T-helper 1 cell treated with Interleukin-12 subunit alpha and Interleukin-12 subunit beta and Interleukin-4 antibody, amounts not matched to agents 30 μg/mL and 1 μg/mL, for 36 hours (primary cell): Measurements from ENCODE around the gene FABP2.
"Not testable (repeated sequence)": the region's sequence is repeated elsewhere in the genome, so short reads cannot be mapped to it uniquely, and the experiment has no call there.

Source experiments
- H3K27ac Mint-ChIP-seq: one replicate; pipeline ENCODE4 v1.8.0; 2021; ENCODE audit warnings: mild to moderate bottlenecking, mixed read lengths
- H3K27me3 Mint-ChIP-seq: one replicate; pipeline ENCODE4 v1.8.0; 2021; ENCODE audit warnings: low read depth, mixed read lengths
- H3K36me3 Mint-ChIP-seq: one replicate; pipeline ENCODE4 v1.8.0; 2021; ENCODE audit warnings: low read depth, mixed read lengths
- H3K4me1 Mint-ChIP-seq: one replicate; pipeline ENCODE4 v1.8.0; 2021; ENCODE audit warnings: low read depth, mixed read lengths
- H3K4me3 Mint-ChIP-seq: one replicate; pipeline ENCODE4 v1.8.0; 2021; ENCODE audit warnings: mild to moderate bottlenecking, moderate library complexity, mixed read lengths
- H3K9me3 Mint-ChIP-seq: one replicate; pipeline ENCODE4 v1.8.0; 2021; ENCODE audit warnings: mixed read lengths

Gene FABP2

GRCh38 chr4:119336332-119336979 lies 14.5 kb upstream of the FABP2 start:
- H3K36me3 Mint-ChIP-seq, H3K4me1 Mint-ChIP-seq, H3K27me3 Mint-ChIP-seq, H3K9me3 Mint-ChIP-seq, H3K27ac Mint-ChIP-seq, H3K4me3 Mint-ChIP-seq: not testable (repeated sequence)

GRCh38 chr4:119329835-119330620 lies 8.1 kb upstream of the FABP2 start:
- H3K36me3 Mint-ChIP-seq, result peaks cover 2% of the 10 kb centered on the region
- no peaks in the 10 kb centered on the region for H3K9me3 Mint-ChIP-seq
- H3K4me3 Mint-ChIP-seq, result no peak overlapping the region
- no peaks in the 10 kb centered on the region for H3K4me1 Mint-ChIP-seq
- H3K27ac Mint-ChIP-seq, result no peak overlapping the region
- H3K27me3 Mint-ChIP-seq, result peaks cover 6% of the 10 kb centered on the region

DNA sequence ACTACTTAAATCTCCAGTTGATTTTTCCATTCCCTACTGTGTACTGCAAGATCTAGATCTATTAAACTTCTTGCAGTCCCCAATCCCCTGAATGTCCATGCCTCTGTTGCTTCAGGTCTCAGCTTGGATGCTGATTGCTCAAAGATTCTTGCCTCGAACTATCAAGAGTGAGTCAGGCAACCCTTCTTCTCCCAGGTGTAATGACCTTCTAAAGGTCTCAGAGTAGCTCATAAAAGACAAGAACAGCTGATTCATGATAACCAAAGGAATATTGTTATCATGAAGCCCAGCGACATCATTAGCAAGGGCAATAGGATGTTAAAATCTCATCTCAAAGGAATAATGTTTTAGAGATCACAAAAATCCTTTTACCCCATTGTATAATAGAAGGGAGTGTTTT lies 6.8 kb upstream of the FABP2 start:
- peaks cover 2% of the 10 kb centered on the region for H3K36me3 Mint-ChIP-seq
- H3K27me3 Mint-ChIP-seq, result peaks cover 6% of the 10 kb centered on the region
- H3K27ac Mint-ChIP-seq, result no peak overlapping the region
- H3K9me3 Mint-ChIP-seq, result no peaks in the 10 kb centered on the region
- H3K4me3 Mint-ChIP-seq, result no peak overlapping the region
- no peaks in the 10 kb centered on the region for H3K4me1 Mint-ChIP-seq

DNA sequence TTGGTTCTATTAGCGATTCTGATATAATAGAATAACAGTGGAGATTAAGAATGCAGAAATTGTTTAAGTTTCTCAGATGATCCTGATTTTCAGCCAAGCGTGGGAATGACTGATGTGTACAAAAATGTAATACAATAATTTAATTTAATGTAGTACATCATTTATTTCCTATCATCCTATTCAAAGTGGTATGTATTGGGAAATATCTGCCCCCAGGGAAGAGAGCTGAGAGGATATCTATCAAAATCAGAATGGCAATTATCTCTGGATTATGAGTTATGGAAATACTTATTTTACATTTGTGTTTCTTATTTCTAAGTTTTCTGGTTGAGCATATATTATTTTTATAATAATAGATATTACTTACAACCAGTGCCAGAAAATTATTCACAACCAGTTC lies 3.9 kb downstream of the FABP2 start:
- H3K4me1 Mint-ChIP-seq, result no peaks in the 10 kb centered on the region
- H3K27me3 Mint-ChIP-seq, result peaks cover 33% of the 10 kb centered on the region
- no peak overlapping the region for H3K4me3 Mint-ChIP-seq
- no peak overlapping the region for H3K27ac Mint-ChIP-seq
- H3K9me3 Mint-ChIP-seq, result no peaks in the 10 kb centered on the region
- no peaks in the 10 kb centered on the region for H3K36me3 Mint-ChIP-seq

- Mint-ChIP-seq H3K27me3 (peaks cover 34% of the 10 kb centered on the region), H3K36me3 (no peaks in the 10 kb centered on the region), H3K4me1 (no peaks in the 10 kb centered on the region), H3K9me3 (no peaks in the 10 kb centered on the region), H3K27ac (peak overlapping the region; percentile 18), H3K4me3 (no peak overlapping the region)
Observed at GRCh38 chr4:119315036-119315435, 6.9 kb downstream of the FABP2 start.

DNA sequence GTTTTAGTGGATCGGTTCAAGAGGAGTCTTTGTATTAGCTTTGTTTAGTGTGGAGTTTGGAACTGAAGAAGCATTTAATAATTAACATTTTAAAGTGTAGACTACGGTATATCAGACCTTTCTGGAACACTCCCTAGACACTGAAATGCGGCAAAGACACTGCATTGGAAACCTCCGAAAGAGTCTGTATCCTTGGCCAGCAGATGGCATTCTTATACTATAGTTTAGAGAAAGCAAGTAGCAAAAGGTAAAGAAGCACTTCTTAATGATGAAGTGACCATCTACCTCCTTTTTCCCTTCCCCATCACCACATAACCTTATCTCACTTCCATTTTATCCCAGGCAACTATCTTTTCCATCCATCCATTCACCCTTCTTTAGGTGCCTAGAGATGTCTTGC lies 7.6 kb downstream of the FABP2 start:
- Mint-ChIP-seq H3K27me3 (peaks cover 34% of the 10 kb centered on the region), H3K4me1 (no peaks in the 10 kb centered on the region), H3K4me3 (no peak overlapping the region), H3K36me3 (no peaks in the 10 kb centered on the region), H3K9me3 (no peaks in the 10 kb centered on the region), H3K27ac (no peak overlapping the region)

DNA sequence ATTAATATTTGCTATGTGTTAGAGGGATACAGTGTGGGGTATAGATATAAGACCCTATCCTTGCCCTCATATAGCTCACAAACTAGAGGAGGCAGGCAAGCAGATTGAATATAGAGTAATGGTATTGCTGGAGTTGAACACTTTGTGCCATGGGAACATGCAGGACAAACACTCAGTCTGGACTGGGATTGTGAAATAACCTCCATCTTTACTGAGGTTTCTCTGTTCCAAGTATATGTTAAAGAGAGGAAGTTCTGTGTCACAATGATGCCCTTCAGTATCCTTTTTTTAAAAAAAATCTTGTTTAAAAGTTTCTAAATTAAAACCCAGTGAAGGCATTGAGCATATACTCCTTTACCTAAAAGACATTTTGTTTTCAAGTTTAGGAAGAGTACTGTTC lies 8.7 kb downstream of the FABP2 start:
- Mint-ChIP-seq H3K4me1 (no peaks in the 10 kb centered on the region), H3K27me3 (peaks cover 39% of the 10 kb centered on the region), H3K9me3 (no peaks in the 10 kb centered on the region), H3K4me3 (no peak overlapping the region), H3K27ac (no peak overlapping the region), H3K36me3 (no peaks in the 10 kb centered on the region)

DNA sequence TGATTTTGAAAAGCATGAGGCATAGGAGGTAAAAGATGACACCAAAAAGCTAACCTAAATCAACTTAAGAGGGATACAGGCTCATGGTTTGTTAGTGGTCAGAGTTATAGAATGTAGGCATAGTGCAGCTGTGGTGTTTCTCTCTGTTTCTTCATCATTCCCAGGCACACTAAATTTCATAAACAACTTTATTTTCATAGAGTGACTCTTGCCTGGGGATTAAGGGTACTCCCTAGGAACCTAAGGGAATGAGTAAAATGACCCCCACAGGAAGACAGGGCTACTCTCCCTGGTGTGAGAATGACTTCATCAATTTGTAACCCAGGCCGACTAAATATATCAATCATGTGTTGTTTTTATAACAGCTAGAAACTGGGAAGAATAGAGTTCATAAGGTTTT lies 11.1 kb downstream of the FABP2 start:
- Mint-ChIP-seq H3K4me3 (no peak overlapping the region), H3K27me3 (peaks cover 42% of the 10 kb centered on the region), H3K36me3 (no peaks in the 10 kb centered on the region), H3K27ac (no peak overlapping the region), H3K9me3 (no peaks in the 10 kb centered on the region), H3K4me1 (peaks cover 2% of the 10 kb centered on the region)

DNA sequence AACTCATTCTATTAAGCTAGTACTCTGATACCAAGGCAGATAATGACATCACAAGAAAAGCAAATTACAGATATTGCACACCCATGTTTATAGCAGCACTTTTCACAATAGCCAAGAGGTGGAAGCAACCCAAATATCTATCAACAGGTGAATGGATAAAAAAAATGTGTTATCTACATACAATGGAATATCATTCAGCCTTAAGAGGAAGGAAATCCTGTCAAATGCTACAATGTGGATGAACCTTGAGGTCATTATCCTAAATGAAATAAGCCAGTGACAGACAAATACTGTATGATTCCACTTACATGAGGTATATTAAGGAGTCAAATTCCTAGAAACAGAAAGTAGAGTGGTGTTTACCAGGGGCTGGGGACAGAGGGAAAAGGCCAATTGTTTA lies 14.3 kb downstream of the FABP2 start:
- Mint-ChIP-seq H3K36me3 (peaks cover 3% of the 10 kb centered on the region), H3K4me3 (no peak overlapping the region), H3K4me1 (peaks cover 2% of the 10 kb centered on the region), H3K27ac (no peak overlapping the region), H3K9me3 (peaks cover 3% of the 10 kb centered on the region), H3K27me3 (peaks cover 27% of the 10 kb centered on the region)

GRCh38 chr4:119304431-119304830 lies 17.5 kb downstream of the FABP2 start:
- H3K27ac Mint-ChIP-seq, result no peak overlapping the region
- H3K4me3 Mint-ChIP-seq, result no peak overlapping the region
- peaks cover 14% of the 10 kb centered on the region for H3K4me1 Mint-ChIP-seq
- peaks cover 3% of the 10 kb centered on the region for H3K9me3 Mint-ChIP-seq
- H3K36me3 Mint-ChIP-seq, result peaks cover 3% of the 10 kb centered on the region
- H3K27me3 Mint-ChIP-seq, result peaks cover 23% of the 10 kb centered on the region

DNA sequence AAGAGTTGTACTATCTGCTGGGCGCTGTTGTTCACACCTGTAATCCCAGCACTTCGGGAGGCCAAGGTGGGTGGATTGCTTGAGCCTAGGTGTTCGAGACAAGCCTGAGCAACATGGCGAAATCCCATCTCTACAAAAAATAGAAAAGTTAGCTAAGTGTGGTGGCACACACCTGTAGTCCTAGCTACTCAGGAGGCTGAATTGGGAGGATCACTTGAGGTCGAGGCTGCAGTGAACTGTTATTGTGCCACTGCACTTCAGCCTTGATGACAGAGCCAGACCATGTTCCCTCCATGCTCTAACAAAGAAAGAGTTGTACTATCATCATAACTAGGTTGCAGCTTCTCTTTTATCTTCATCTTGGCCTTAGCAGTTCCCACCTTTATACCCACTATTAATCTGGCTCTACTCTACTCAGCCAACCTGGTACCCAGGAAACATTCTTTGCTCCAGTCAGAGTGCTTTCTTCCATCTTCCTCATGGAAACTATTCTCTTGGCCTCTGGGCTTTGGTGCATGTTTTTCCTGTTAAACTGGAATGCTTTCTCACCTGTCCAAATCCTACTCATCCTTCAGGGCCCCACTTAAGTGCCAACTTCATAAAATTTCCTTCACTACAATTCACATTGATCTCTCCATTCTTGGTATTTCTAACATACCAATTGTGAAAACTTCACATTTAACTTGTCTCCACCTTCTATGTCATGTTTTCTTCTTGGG lies 18.2 kb downstream of the FABP2 start:
- no peak overlapping the region for H3K4me3 Mint-ChIP-seq
- peaks cover 22% of the 10 kb centered on the region for H3K27me3 Mint-ChIP-seq
- H3K27ac Mint-ChIP-seq, result no peak overlapping the region
- H3K36me3 Mint-ChIP-seq, result peaks cover 8% of the 10 kb centered on the region
- H3K4me1 Mint-ChIP-seq, result peaks cover 21% of the 10 kb centered on the region
- peaks cover 3% of the 10 kb centered on the region for H3K9me3 Mint-ChIP-seq

GRCh38 chr4:119302073-119302832 lies 19.7 kb downstream of the FABP2 start:
- peaks cover 3% of the 10 kb centered on the region for H3K9me3 Mint-ChIP-seq

GRCh38 chr4:119300101-119300978 lies 21.6 kb downstream of the FABP2 start:
- H3K36me3 Mint-ChIP-seq, result peaks cover 26% of the 10 kb centered on the region
- H3K27ac Mint-ChIP-seq, result peak overlapping the region; percentile 99
- peaks cover 8% of the 10 kb centered on the region for H3K27me3 Mint-ChIP-seq
- H3K4me3 Mint-ChIP-seq, result peak overlapping the region; percentile 90
- peaks cover 36% of the 10 kb centered on the region for H3K4me1 Mint-ChIP-seq
- H3K9me3 Mint-ChIP-seq, result peaks cover 3% of the 10 kb centered on the region

More at GRCh38 chr4:119302073-119302832, 19.7 kb downstream of the FABP2 start:
- Mint-ChIP-seq H3K27ac (no peak overlapping the region), H3K36me3 (peaks cover 16% of the 10 kb centered on the region), H3K4me3 (no peak overlapping the region), H3K4me1 (peaks cover 31% of the 10 kb centered on the region), H3K27me3 (peaks cover 11% of the 10 kb centered on the region)

DNA sequence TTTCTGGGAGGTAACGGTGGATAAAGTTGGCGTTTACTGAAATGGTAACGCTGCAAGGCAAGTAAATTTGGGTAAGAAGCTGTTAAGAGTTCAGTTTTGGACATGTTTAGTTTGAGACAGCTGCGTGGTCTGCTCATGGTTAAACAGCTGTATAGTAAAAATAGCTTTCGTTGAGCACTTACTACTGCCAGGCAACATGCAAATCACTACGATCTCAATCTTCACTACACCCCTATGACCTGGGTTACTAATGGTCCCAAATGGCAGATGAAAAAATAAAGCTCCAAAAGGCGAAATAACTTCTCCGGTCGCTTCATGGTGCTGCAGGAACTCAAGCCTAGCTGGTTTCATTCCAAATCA lies 22.2 kb downstream of the FABP2 start:
- H3K4me3 Mint-ChIP-seq, result peak overlapping the region; percentile 90
- peaks cover 26% of the 10 kb centered on the region for H3K36me3 Mint-ChIP-seq
- H3K4me1 Mint-ChIP-seq, result peaks cover 36% of the 10 kb centered on the region
- H3K9me3 Mint-ChIP-seq, result peaks cover 3% of the 10 kb centered on the region
- H3K27me3 Mint-ChIP-seq, result peaks cover 4% of the 10 kb centered on the region
- peak overlapping the region; percentile 99 for H3K27ac Mint-ChIP-seq
